GM19193 (cell line): Measurements from ENCODE around the gene YWHAQ.

Experiments
- POLR2A ChIP-seq: IDR thresholded peaks from 4 replicates; pipeline ENCODE4 v1.6.1; 2011; ENCODE audit not compliant: insufficient read depth, insufficient read length; ENCODE audit errors: extremely low read depth

Gene YWHAQ

GRCh38 chr2:9629222-9630116 lies 1.3 kb downstream of the YWHAQ start:
- no peak for TF ChIP-seq POLR2A

- no peak for TF ChIP-seq POLR2A
Measured at GRCh38 chr2:9627310-9627709, 3.5 kb downstream of the YWHAQ start.

- TF ChIP-seq POLR2A = no peak
Measured at GRCh38 chr2:9623151-9623550, 7.6 kb downstream of the YWHAQ start.

GRCh38 chr2:9618410-9618809 lies 12.4 kb downstream of the YWHAQ start:
- no peak for TF ChIP-seq POLR2A

GRCh38 chr2:9617749-9618148 lies 13.0 kb downstream of the YWHAQ start:
- TF ChIP-seq POLR2A = no peak

- no peak for TF ChIP-seq POLR2A
Measured at GRCh38 chr2:9617296-9617695, 13.5 kb downstream of the YWHAQ start.

GRCh38 chr2:9614562-9614961 lies 16.2 kb downstream of the YWHAQ start:
- no peak for TF ChIP-seq POLR2A

- TF ChIP-seq POLR2A = no peak
Measured at GRCh38 chr2:9613291-9613690, 17.5 kb downstream of the YWHAQ start.

- TF ChIP-seq POLR2A = no peak
Measured at GRCh38 chr2:9610781-9611548, 19.8 kb downstream of the YWHAQ start.

- TF ChIP-seq POLR2A = no peak
Measured at GRCh38 chr2:9602412-9602811, 28.4 kb downstream of the YWHAQ start.

GRCh38 chr2:9601397-9601796 lies 29.4 kb downstream of the YWHAQ start:
- no peak for TF ChIP-seq POLR2A

- no peak for TF ChIP-seq POLR2A
Measured at GRCh38 chr2:9599430-9599829, 31.4 kb downstream of the YWHAQ start.

GRCh38 chr2:9596621-9597311 lies 34.0 kb downstream of the YWHAQ start:
- no peak for TF ChIP-seq POLR2A

- no peak for TF ChIP-seq POLR2A
Measured at GRCh38 chr2:9595746-9596145, 35.1 kb downstream of the YWHAQ start.

GRCh38 chr2:9594366-9595054 lies 36.3 kb downstream of the YWHAQ start:
- TF ChIP-seq POLR2A = no peak
